MCF 10A (cell line): ENCODE data around the gene SDR42E2. TPM values are rescaled to one million over a fixed set of nuclear protein-coding genes. Genes with fewer than 3 reads are reported as not detected.

ENCODE experiments used
- BruUV-seq: library from RNA; stranded (reverse); fragments of 400-500 nt; replicated peaks from 2 replicates; lab custom pipeline; 2021; lab: Mats Ljungman, UMichigan
- CTCF ChIA-PET: fragments of 300-600 bp; sonication (Branson Sonifier 250); formaldehyde crosslinking; extraction: SDS; loops from one replicate; lab custom pipeline; 2021; ENCODE audit warnings: antibody characterized with exemption, inconsistent platforms; lab: Yijun Ruan, JAX
- POLR2A ChIA-PET: fragments of 300-600, 350-650 bp; sonication (Branson Sonifier 250); formaldehyde crosslinking; extraction: SDS; loops from one replicate; lab custom pipeline; 2020; ENCODE audit warnings: antibody characterized with exemption, inconsistent platforms; lab: Yijun Ruan, JAX
- DNase-seq: peaks from one replicate; pipeline ENCODE4 v3.0.0-alpha.2; 2018; ENCODE audit not compliant: unreplicated experiment
- H3K27ac Mint-ChIP-seq: one replicate; pipeline ENCODE4 v1.8.0; 2022; ENCODE audit warnings: mild to moderate bottlenecking, low read depth, mixed read lengths; ENCODE audit not compliant: unreplicated experiment
- H3K27me3 Mint-ChIP-seq: one replicate; pipeline ENCODE4 v1.8.0; 2022; ENCODE audit warnings: mixed read lengths; ENCODE audit not compliant: insufficient read depth, unreplicated experiment
- H3K36me3 Mint-ChIP-seq: one replicate; pipeline ENCODE4 v1.8.0; 2022; ENCODE audit warnings: mild to moderate bottlenecking, moderate library complexity, mixed read lengths; ENCODE audit not compliant: insufficient read depth, unreplicated experiment
- H3K4me1 Mint-ChIP-seq: one replicate; pipeline ENCODE4 v1.8.0; 2022; ENCODE audit warnings: mixed read lengths; ENCODE audit not compliant: insufficient read depth, unreplicated experiment
- H3K4me3 Mint-ChIP-seq: one replicate; pipeline ENCODE4 v1.8.0; 2022; ENCODE audit warnings: mild to moderate bottlenecking, moderate library complexity, mixed read lengths; ENCODE audit not compliant: unreplicated experiment
- H3K9me3 Mint-ChIP-seq: one replicate; pipeline ENCODE4 v1.8.0; 2022; ENCODE audit warnings: mixed read lengths; ENCODE audit not compliant: unreplicated experiment
- intact Hi-C: fragments of 100-400 bp; cut with micrococcal nuclease; formaldehyde crosslinking; loops from 2 replicates; pipeline ENCODE4 v1.14.1; 2022
- total RNA-seq: library from RNA; stranded (reverse); gene quantifications from 2 replicates; pipeline ENCODE4 v1.2.3, GENCODE V29; 2022
- TF ChIP-seq, protein P1 (sequence below): fragments of 200-600 bp; IDR thresholded peaks from one replicate; pipeline ENCODE4 v1.8.0; 2022; ENCODE audit warnings: antibody characterized with exemption, mild to moderate bottlenecking; ENCODE audit not compliant: unreplicated experiment

Gene SDR42E2
- total RNA-seq, 1 experiment from 2014 or later, result not detected

DNA sequence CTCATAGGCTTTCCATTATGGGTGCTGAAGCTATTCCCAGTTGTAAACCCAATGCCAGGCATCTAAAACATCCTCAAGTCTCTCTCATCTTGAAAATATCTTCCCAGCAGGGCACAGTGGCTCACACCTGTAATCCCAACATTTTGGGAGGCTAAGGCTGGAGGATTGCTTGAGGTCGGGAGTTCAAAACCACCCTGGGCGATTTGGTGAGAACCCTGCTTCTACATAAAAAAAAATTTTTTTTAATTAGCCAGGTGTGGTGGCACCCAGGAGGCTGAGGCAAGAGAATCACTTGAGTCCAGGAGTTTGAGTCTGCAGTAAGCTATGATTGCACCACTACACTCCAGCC is 30.7 kb downstream of the SDR42E2 start:
- no peak overlapping the region for H3K4me3 Mint-ChIP-seq
- peaks cover 19% of the 10 kb centered on the region for H3K36me3 Mint-ChIP-seq
- intact Hi-C loops, result no loop called here
- TF ChIP-seq, protein P1, sequence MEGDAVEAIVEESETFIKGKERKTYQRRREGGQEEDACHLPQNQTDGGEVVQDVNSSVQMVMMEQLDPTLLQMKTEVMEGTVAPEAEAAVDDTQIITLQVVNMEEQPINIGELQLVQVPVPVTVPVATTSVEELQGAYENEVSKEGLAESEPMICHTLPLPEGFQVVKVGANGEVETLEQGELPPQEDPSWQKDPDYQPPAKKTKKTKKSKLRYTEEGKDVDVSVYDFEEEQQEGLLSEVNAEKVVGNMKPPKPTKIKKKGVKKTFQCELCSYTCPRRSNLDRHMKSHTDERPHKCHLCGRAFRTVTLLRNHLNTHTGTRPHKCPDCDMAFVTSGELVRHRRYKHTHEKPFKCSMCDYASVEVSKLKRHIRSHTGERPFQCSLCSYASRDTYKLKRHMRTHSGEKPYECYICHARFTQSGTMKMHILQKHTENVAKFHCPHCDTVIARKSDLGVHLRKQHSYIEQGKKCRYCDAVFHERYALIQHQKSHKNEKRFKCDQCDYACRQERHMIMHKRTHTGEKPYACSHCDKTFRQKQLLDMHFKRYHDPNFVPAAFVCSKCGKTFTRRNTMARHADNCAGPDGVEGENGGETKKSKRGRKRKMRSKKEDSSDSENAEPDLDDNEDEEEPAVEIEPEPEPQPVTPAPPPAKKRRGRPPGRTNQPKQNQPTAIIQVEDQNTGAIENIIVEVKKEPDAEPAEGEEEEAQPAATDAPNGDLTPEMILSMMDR, result no peak
- H3K27me3 Mint-ChIP-seq, result no peaks in the 10 kb centered on the region
- POLR2A ChIA-PET, result interaction anchor here (2.5 to 5.7 kb wide), 5 partner anchors 7 to 185 kb away, joined by 17 to 82 read pairs (median 50); partner anchors contain the start of genes EEF2K, MOSMO and POLR3E
- H3K27ac Mint-ChIP-seq, result no peak overlapping the region
- DNase-seq, result no peak
- CTCF ChIA-PET, result interaction anchor here (1.5 to 8.7 kb wide), 3 partner anchors 9 to 106 kb away, joined by 5 to 64 read pairs (median 5); partner anchors contain the start of gene POLR3E
- no peaks in the 10 kb centered on the region for H3K9me3 Mint-ChIP-seq
- BruUV-seq, result no TSS peak
- peaks cover 33% of the 10 kb centered on the region for H3K4me1 Mint-ChIP-seq

DNA sequence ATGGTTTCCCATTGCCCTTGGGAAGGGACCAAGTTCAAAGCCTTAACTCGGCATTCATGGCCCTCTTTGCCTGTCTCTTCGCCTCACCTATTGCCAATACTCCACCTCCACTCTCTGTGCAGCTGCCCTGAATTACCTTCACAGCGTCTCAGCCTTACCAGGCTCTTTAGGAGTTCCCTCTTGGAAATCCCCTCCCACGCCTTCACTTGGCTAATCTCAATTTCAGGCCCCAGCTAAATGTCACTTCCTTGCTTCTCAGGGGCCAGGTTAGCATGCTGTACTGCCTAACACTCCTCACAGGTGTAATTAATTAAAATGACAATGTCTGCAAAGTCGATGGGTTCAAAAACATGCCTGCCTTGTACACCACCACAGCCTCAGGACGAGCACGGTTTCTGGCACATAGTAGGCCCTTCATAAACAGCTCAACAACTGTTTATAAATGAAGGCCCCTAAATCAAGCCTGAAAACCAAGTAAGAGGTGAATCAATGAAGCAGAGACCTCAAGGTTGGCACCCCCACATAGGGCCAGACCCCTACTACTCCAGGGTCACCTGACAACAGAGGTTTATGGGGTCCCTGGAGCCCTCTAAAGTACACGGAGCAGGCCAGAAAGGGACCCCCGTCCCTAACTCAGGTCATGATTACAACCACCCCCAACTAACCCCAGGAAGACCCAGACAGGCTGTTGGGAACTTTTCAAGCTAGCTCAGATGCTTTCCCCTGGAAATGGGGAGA is 32.6 kb downstream of the SDR42E2 start:
- BruUV-seq, result no TSS peak
- Mint-ChIP-seq H3K36me3 (peaks cover 19% of the 10 kb centered on the region), H3K27ac (peak overlapping the region; percentile 40), H3K9me3 (no peaks in the 10 kb centered on the region), H3K4me1 (peaks cover 34% of the 10 kb centered on the region), H3K27me3 (no peaks in the 10 kb centered on the region), H3K4me3 (peak overlapping the region; percentile 74)
- POLR2A ChIA-PET, result interaction anchor here (0.6 to 3.1 kb wide), 5 partner anchors 9 to 1310 kb away, joined by 3 to 20 read pairs (median 4); partner anchors contain the start of gene POLR3E
- TF ChIP-seq, protein P1, result no peak
- CTCF ChIA-PET, result interaction anchor here (0.6 to 8.7 kb wide), 15 partner anchors 9 to 537 kb away, joined by 3 to 64 read pairs (median 3); partner anchors contain the start of genes POLR3E and UQCRC2
- intact Hi-C loops, result no loop called here
- DNase-seq, result no peak

DNA sequence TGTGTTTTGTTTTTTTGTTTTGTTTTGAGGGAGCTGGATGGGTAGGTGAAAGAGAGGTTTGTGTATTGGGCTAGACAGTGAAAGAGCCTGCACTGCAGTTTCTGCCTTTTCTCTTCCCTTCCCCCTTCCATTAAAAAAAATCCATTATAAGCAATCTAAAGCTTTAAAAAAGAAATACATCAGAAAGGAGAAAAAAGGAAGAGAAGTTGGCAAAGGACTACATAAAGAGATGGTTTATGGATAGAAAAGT is 33.1 kb downstream of the SDR42E2 start:
- BruUV-seq, result no TSS peak
- Mint-ChIP-seq H3K4me1 (peaks cover 34% of the 10 kb centered on the region), H3K36me3 (peaks cover 15% of the 10 kb centered on the region), H3K4me3 (peak overlapping the region; percentile 74), H3K9me3 (no peaks in the 10 kb centered on the region), H3K27me3 (no peaks in the 10 kb centered on the region), H3K27ac (peak overlapping the region; percentile 40)
- intact Hi-C loops, result no loop called here
- ChIA-PET CTCF (interaction anchor here (0.6 to 8.7 kb wide), 13 partner anchors 9 to 538 kb away, joined by 3 to 64 read pairs (median 3); partner anchors contain the start of gene POLR3E), POLR2A (interaction anchor here (0.6 to 3.1 kb wide), 5 partner anchors 9 to 102 kb away, joined by 3 to 20 read pairs (median 4); partner anchors contain the start of gene POLR3E)
- TF ChIP-seq, protein P1, result no peak
- no peak for DNase-seq
